Activated CD4-positive, alpha-beta T cell treated with anti-CD3 and anti-CD28 coated beads, Interleukin-2, amount 50 U/mL, for 4 hours (primary cell): ENCODE data around the gene SYNM.
"Not testable (repeated sequence)": the region's sequence is repeated elsewhere in the genome, so short reads cannot be mapped to it uniquely, and the experiment has no call there.

Experiments
- DNase-seq, 2 experiments: peaks; one replicate each; pipeline ENCODE4 v3.0.0-alpha.2; 2020

The SYNM gene, protein sequence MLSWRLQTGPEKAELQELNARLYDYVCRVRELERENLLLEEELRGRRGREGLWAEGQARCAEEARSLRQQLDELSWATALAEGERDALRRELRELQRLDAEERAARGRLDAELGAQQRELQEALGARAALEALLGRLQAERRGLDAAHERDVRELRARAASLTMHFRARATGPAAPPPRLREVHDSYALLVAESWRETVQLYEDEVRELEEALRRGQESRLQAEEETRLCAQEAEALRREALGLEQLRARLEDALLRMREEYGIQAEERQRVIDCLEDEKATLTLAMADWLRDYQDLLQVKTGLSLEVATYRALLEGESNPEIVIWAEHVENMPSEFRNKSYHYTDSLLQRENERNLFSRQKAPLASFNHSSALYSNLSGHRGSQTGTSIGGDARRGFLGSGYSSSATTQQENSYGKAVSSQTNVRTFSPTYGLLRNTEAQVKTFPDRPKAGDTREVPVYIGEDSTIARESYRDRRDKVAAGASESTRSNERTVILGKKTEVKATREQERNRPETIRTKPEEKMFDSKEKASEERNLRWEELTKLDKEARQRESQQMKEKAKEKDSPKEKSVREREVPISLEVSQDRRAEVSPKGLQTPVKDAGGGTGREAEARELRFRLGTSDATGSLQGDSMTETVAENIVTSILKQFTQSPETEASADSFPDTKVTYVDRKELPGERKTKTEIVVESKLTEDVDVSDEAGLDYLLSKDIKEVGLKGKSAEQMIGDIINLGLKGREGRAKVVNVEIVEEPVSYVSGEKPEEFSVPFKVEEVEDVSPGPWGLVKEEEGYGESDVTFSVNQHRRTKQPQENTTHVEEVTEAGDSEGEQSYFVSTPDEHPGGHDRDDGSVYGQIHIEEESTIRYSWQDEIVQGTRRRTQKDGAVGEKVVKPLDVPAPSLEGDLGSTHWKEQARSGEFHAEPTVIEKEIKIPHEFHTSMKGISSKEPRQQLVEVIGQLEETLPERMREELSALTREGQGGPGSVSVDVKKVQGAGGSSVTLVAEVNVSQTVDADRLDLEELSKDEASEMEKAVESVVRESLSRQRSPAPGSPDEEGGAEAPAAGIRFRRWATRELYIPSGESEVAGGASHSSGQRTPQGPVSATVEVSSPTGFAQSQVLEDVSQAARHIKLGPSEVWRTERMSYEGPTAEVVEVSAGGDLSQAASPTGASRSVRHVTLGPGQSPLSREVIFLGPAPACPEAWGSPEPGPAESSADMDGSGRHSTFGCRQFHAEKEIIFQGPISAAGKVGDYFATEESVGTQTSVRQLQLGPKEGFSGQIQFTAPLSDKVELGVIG (N-terminal part only)

DNA sequence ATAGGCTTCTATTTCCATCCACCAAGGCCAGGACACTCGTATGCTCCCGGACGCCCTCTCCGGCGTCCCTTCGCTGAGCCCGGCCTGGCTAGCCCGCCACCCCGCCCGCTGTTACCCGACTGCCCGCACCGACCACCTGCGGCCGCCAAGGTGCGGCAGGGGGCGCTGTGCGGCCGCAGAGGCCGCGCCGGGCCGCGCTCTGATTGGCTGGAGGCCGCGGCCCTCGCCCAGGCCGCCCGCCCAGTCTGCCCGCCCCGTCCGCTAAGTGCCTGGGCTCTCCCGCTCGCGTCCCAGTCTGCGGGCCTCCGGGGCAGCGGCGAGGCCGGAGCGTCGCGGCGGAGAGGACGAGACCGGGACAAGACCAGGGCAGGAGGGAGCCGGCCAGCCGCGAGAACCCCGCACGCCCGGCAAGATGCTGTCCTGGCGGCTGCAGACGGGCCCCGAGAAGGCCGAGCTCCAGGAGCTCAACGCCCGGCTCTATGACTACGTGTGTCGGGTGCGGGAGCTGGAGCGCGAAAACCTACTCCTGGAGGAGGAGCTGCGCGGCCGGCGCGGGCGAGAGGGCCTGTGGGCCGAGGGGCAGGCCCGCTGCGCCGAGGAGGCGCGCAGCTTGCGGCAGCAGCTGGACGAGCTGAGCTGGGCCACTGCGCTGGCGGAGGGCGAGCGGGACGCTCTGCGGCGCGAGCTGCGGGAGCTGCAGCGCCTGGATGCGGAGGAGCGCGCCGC is at the start of gene SYNM:
TSS of gene SYNM (plus strand) at position 293 of the 726 bp plus-strand sequence. CDS start at position 413, 120 bp downstream.
- no peak for DNase-seq

DNA sequence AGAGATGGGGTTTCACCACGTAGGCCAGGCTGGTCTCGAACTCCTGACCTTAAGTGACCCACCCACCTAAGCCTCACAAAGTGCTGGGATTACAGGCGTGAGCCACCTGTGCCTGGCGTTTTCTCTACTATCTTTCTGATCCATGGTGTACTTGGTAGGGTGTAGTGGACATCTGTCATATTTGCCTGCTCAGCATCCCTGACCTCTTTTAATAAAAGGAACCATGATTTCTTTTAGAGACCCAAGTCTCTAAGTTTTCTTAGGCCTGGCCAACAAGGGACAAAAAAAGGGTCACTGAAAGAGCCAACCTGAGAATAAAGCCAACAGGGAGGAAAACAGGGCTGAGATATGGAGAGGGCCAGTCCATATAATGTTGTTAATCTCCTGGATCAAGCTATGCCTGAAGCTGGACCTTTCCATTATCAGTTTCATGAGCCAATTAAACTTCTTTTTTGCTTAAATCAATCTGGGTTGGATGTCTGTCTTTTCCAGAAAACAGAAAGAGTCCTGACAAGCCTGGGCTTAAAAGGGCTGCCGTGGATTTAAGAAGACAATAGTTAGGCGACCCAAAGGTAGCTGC is 49.2 kb upstream of the SYNM start:
- DNase-seq = no peak

DNA sequence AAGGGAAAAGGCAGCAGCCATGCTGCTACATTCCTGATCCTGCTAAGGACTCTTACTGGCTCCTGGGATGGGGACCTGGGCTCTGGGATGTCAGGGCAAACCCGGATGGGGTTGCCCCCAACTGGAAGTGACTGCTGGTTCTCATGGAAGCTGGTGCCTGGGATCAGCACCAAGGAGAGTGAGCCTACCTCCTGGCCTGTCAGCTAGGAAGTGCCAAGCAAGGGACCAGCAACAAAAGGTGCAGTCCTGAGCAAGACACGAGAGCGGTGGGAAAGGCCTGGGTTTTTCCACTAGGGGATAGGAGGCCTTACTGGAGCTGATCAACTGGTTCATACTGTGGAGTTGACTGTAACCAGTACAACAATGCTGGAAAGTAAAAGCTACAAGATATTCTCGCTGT is 47.9 kb upstream of the SYNM start:
- no peak for DNase-seq

DNA sequence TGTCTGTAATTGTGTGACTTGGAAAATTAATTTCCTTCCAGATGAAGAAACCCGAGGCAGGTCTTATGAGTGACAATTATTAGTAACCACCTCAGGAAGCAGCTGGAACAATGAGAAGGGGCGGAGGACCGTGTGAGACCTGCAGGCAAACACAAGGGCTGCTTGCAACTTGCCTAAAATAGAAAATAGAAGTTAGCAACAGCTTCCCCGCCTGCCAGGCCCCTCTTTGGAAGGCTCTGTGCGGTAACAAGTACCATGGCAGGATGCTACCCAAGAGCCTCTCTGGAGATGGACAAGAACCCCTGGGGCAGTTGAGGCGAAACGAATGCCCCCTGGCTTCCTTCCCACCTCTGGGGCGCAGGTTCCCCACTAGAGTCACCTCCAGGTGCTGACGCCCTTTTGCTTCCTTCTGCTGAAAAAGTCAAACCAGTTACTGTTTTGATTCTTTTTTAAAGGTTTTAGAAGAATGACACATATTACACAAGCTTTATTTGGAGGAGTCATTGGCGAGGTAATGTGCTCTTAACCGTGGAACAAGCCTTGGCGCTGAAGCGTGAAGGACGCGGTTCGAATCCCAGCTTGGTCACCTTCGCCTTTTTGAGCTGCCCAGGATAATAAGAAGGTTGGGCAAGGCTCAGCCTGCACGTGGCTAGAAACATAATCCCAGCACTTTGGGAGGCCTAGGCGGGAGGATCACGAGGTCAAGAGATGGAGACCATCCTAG is 47.0 kb upstream of the SYNM start:
- DNase-seq = no peak

DNA sequence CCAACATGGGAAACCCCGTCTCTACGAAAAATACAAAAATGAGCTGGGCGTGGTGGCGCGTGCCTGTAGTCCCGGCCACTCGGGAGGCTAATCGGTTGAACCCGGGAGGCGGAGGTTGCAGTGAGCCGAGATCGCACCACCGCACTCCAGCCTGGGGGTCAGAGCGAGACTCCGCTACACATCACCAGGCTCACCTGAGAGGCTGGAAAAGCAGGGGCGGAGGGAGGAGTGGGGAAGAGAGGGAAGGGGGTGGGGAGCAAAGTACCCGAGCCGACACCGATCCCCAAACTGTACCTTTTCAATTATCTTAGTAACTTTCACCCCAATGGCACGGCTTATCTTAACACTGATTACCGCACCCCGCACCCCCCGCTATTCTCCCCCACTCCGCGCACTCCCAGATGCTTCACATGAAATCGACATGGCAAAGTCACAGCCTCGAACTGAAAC is 46.4 kb upstream of the SYNM start:
- no peak for DNase-seq

DNA sequence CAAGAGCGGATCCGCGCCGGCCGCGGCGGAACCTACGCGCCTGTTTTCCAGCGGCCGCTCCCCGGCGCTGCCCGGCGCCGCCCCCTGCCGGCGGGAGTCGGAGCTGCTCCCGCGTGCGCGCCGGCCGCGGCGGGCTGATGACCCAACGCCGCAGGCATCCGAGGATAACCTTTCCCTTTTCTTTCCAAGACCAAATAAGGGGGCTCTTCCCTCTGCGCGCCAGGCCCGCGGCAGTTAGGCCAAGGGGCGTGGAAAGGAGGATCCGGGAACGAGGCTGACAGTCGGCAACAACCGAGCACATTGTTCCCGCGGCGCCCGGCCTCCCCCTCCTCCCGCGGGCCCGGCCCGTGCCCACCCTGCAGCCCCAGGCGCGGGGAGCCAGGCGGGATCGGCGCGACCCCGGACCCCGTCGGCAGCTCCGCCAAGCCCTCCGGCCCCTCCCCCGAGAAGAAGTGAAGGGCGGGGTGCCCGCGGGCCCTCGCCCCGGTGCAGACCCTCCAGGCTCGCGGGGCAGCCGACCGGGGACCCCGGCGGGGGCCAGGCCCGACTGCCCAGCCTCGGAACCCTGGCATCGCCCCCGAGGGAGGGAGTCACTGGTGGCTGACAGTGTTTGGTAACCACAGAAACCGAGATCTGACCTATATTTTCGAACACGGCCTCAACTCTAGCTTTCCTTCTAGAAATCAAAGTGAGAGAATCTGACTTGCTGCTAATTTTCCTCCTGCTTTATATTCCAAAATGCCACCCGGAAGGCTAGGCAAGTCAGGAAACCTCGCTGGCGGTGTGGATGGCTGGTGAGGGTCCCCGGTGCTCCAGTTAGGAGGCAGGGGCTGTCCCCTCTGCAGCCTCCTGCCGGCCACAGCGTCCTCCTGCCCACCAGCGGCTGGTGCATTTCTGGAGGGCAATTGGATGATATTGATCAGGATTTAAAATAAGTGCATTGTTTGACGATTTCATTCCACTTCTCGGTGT is 45.6 kb upstream of the SYNM start:
- DNase-seq = peak; percentile 22 to 23

DNA sequence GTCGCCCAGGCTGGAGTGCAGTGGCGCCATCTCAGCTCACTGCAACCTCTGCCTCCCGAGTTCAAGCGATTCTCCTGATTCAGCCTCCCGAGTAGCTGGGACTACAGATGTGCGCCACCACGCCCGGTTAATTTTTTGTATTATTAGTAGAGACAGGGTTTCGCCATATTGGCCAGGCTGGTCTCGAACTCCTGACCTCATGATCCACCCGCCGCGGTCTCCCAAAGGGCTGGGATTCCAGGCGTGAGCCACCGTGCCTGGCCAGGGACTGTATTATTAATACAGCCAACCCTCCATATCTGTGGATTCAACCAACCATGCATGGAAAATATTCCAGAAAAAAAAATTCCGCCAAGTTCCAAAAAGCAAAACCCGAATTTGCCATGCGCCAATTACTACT is 44.7 kb upstream of the SYNM start:
- not testable (repeated sequence) for DNase-seq

DNA sequence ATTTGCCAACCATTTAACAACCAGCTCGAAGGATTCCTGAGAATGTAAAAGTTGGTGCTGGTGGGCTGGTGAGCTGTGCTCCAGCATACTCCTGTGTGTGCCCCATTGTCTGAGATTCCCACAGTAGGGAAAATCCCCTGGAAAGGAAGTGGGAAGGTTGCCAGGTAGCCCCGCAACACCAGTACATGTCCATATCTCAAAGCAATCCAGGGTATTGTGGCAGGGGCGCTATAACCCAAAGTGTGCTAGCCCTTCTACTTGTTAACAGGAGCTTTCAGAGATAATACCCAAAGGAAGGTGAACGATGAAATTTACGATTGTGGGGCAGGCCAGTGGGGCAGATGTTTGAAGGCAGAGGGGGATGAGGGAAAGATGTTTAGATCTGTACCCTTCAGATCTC is 42.7 kb upstream of the SYNM start:
- no peak for DNase-seq

DNA sequence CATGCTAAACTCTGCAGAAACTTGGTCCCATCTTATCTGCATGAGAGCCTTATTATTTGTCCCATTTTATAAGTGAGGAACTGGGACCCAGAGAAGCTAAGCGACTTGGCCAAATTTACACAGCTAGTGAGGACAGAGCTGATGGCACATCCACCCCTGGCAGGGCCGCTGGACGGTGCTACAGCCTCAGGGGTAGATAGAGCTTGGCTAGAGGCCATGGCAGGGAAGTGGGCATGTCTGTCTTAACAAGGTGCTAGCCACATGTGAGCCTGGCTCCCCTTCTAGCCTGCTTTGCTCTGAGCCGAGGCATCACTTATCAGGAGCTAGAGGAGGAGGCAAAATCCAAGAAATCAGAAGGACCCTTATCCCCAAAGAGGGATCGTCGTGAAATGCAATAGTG is 36.7 kb upstream of the SYNM start:
- DNase-seq = no peak

DNA sequence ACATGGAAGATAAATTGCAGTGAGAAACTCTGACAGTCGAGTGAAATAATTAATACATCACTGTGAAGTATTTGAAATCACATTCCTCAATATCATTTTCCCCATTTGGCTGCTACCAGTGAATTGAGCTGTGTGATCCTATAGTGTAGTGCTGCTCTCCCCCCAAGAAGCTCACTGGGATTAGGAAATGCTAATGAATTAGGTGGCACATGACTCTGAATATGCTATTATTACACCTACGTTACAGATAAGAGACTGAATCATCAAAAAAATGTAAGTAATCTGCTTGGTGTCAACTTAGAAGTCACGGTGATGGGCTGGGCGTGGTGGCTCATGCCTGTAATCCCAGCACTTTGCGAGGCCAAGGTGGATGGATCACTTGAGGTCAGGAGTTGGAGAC is 34.7 kb upstream of the SYNM start:
- DNase-seq = no peak

DNA sequence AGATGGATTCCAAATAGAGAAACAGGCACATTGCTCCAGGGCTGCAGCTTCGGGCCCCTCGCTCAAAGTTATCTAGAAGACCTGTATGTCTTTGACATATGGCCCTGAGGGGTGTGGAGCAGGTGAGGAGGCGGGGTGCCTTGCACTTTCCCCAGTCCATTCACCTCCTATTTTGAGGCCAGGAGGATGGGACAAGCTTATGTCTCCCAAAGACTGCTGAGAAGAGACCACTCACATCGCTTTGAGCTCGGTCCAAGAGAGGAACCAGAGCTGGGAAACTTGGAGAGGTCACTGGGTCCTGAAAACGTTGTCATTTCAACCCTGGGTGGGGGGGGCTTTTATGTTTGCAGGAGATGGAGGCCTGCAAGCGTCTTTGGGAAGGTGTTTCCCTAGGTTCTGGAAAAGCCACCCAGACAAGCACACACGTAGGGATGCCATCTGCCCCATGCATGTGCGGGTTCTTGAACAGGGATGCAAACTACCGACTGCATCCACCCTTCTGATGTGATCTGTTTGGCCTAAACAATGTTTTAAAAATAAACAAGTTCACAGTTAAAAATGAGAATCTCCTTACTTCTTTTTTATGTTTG is 33.7 kb upstream of the SYNM start:
- no peak for DNase-seq

DNA sequence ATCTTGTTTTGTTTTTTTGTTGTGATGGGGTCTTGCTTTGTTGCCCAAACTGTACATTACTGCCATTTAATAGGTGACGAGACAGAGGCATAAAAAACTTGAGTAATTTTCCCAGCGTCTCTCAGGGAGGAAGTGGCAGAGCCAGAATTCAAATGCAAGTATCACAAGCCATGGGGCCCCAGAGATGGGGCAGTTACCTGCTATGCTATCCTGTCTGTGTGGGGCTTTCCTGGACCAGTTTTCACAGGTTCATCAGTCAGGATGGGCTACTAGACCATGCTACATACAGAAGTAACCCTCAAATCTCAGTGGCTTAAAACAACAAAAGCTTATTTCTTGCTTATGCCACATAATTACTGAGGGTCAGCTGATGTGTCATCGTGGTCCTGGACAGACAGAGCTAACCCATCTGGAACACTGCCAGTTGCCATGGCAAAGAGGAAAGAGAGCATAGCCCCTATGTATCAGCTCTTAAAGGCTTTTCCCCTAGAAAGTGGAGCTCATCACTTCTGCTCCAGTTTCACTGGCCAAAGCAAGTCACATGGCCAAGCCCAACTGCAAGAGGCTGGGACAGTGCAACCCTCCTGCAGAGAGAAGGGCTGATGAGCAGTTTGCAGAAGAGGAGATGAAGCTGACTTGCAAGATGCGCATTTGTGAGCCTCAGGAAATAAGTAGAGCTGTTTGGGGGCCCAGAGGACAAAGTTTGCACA is 31.7 kb upstream of the SYNM start:
- no peak for DNase-seq

DNA sequence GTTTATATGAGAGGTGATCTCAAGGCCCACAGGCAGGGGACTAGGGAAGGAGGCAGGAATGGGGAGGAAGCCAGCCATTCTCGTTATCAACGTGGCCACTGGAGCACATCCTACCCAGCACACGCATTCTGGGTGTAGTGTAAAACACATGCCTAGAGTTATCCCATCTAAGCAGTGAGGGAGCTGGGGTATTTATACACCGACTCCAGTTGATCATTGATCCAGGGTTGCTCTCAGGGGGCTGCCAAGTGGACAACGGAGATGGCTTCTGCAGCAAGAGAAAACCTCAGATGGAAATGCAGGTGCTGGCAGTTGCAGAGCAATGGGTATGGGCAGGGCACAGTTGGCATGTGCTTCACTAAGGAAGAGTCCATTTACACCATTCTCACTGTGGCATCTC is 30.4 kb upstream of the SYNM start:
- DNase-seq = no peak

DNA sequence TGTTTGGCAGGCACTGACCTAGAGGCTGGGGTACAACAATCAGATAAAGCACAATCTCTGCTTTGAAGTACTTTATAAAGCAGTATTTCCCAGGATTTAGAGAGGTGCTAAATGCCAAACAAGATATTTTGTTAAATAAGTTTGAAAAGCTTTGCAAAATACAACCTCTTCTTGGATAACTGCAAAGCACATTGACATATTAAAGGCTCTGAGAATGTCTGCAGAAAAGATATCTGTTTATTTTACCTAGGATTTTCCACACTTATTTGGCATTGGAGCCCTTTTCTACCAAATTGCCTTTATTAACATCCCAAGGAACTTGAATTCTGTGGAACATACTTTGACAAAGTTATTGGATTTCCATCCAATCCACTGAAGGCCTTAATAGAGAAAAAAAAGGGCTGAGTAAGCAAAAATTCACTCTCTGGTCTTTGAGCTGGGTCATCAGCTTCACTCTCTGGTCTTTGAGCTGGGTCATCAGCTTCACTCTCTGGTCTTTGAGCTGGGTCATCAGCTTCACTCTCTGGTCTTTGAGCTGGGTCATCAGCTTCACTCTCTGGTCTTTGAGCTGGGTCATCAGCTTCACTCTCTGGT is 29.7 kb upstream of the SYNM start:
- DNase-seq = not testable (repeated sequence)

DNA sequence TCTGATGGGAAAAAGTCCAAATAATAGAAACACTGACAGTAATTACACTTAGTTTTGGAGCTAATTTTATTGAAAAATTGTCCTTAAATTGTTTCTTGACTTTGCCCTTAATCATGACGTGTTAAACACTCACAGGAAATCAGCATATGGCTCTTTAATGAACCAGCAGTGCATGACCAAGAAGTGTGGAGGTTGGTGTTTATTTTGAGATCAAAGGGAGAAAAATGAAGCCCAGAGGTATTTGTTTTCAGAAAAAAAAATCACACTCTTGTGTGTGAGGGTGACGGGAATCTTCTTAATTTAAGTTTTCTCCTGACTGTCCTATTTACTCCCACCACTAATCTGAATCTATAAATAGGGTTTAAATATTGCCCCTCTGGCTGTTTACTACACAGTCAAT is 28.8 kb upstream of the SYNM start:
- DNase-seq = no peak

DNA sequence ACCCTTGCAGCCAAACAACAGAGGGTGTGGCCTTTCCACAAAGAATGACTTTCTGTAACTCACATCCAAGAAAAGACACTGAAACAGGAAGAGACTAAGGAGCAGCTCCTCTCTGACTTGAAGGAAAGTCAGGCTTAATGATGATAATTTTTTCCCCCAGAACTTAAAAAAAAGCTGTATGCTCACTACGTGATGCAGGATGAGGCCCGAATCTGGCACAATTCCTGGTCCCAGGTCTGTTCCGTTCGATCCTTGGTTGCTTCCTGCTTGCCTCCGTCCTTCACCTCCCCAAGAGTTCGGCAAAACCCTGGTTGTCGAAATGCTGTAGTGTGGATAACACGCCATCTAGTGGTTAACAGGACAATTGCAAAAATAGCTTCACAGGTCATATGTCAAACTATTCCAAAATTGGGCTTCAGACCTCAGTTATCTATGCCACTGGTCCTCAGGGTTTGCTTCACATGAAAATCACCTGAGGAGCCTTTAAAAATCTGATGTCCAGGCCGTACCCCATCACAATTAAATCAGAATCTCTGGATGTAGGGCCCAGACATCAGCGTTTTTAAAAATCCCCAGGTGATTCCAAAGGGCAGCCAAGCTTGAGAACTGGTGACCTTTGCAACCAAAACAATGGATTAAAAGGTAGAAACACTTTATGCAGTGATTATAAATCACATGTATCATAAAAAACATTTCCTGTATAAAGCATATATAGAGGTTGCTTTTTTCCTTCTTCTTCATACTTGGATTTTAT is 28.1 kb upstream of the SYNM start:
- peak in 1 of 2 experiments; percentile 7 for DNase-seq

DNA sequence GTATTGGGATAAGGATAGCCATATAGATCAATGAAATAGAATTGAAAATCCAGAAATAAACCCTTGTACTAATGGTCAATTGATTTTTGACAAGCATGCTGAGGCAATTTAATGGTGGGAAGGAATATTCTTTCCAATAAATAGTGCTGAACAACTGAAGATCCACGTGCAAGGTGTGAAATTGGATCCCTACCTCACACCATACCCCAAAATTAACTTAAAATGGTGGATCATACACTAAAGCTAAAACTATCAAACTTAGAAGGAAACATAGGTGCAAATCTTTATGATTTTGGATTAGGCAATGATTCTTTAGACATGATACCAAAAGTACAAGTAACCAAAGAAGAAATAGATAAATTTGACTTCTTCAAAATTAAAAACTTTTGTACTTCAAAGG is 22.1 kb upstream of the SYNM start:
- DNase-seq = no peak

DNA sequence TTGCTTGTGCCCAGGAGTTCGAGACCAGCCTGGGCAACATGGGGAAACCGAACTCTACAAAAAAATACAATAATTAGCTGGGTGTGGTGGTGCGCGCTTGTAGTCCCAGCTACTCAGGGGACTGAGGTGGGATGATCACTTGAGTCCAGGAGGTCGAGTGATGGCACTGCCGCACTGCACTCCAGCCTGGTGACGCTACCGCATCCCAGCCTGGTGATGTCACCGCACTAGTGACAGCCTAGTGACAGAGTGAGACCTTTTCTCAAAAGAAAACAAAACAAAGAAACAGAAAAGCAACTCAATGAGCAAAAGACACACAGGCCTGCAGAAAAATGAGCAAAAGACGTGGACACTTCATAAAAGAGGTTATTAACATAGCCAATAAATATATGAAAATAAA is 19.9 kb upstream of the SYNM start:
- no peak for DNase-seq
